GM18861 (cell line): Measurements from ENCODE around the gene SAMD4B.
"Not testable (repeated sequence)": the region's sequence is repeated elsewhere in the genome, so short reads cannot be mapped to it uniquely, and the experiment has no call there.

ENCODE experiments used
- ATAC-seq: cut with Tn5 transposase; IDR thresholded peaks from one replicate; pipeline ENCODE4 v1.9.1; 2021; ENCODE audit not compliant: unreplicated experiment

The SAMD4B gene

DNA sequence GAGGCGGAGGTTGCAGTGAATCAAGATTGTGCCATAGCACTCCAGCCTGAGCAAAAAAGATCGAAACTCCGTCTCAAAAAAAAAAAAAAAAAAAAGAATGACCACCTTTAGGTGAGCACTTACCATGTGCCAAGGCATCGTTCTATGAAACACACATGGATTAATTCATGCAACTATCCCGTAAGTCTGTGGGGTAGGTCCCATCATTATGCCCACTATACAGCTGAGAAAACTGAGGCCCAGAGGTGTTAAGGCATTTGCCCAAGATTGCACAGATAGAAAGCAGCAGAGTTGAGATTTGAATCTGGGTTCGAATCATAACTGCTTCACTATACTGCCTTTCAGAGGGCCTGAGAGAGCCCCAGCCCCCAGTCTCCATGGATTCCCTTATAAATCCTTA lies 8.7 kb upstream of the SAMD4B start:
- ATAC-seq = no peak

DNA sequence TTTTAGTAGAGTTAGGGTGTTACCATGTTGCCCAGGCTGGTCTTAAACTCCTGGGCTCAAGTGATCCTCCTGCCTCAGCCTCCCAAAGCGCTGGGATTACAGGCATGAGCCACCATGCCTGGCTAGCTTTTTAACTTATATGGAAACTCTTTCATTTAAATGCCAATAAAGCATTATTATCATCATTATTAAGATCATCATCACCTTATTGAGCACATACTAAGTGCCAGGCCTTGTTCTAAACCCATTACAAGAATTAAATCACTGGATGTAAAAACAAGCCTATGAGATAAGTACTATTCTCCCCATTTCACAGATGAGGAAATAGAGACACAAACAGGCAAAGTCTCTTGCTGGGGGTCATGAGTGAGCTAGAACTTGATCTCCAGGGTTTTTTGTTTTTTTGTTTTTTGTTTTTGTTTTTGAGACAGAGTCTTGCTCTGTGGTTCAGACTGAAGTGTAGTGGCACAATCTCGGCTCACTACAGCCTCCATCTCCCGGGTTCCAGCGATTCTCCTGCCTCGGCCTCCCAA lies 7.7 kb upstream of the SAMD4B start:
- no peak for ATAC-seq

DNA sequence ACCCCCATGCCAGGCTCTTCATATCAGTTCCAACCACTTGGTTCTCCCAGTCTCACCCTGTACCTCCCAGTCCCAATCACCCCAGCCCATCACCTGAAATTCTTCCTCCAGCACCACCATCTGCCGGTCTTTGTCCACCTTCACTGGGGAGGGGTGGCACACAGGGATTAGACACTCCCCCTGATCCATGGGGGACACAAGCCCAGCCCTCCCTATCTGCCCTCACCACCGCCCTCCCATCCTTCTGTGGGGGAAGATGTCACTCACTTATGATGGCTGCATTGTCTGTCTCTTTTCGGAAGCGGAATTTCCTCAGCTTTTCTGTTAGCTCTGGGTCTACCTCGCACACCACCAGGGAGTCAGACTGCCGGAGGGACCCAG lies 7.1 kb upstream of the SAMD4B start:
- no peak for ATAC-seq

DNA sequence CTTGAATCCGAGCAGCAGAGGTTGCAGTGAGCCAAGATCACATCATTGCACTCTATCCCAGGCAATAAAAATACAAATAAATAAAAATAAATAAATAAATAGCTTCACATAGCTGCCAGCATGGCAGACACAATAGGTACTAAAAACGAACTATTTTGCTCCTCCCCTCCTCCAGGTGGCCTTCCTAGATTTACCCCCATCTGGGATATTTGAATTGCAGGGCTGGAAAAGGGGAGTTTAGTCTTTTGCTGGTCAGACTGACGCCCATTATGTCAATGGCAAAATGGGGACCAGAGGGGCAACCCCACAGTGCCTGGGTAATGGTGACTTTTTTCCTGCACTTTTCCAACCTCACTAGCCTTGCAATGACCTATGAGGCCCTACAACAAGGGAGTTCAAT lies 5.7 kb upstream of the SAMD4B start:
- no peak for ATAC-seq

DNA sequence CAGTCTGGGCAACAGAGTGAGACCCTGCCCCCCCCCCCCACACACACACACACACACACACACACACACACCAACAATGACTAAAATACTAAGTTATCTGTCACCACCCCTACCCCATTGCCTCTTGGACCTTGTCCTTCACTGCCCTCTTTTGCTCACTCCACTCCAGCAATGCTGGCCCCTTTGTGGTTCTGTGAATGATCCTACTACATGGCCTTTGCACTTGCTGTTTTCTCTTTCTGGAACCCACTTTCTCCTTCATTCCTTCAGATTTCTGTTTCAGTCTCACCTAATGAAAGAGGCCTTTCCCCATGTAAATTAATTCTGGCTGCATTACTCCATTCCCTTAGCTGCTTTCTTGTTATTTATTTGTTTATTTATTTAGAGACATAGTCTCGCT lies 2.5 kb upstream of the SAMD4B start:
- no peak for ATAC-seq

DNA sequence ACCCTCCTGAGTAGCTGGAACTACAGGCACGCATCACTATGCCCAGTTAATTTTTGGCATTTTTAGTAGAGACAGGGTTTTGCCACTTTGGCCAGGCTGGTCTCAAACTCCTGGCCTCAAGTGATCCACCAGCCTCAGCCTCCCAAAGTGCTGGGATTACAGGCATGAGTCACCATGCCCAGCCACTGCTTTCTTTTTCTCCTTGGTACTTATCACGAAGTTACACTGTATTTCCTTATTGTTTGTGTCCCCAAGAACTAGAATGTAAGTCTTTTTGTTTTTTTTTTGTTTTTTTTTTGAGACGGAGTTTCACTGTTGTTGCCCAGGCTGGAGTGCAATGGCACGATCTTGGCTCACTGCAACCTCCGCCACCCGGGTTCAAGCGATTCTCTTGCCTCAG lies 2.1 kb upstream of the SAMD4B start:
- ATAC-seq = not testable (repeated sequence)

DNA sequence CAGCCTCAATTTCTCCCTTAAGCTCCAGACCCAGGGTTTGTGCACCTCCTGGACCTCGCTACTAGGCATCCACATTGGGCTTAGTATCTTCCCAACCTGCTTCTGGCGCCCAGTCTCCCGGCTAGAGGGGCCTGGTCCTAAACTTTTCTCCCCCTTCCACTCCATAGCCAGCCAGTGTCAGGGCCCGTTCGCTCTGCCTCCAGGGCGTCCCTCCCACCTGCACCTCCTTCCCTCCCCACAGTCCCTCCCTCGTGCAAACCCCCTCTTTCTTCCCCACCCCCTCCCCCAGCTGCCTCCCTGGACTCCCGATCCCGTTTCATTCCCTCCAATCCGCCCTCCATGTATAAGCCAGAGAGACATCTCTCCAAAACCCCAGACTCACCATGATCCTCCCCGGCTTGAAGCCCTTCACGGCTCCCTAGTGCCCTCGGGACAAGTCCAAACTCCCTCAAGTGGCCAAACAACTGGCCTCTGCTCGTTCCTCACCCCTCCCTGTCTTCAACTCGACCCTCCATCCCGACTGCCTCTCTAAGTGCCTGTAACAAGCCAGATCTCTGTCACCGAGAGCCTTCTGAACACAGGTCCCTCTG lies 997 bp upstream of the SAMD4B start:
- ATAC-seq = no peak

DNA sequence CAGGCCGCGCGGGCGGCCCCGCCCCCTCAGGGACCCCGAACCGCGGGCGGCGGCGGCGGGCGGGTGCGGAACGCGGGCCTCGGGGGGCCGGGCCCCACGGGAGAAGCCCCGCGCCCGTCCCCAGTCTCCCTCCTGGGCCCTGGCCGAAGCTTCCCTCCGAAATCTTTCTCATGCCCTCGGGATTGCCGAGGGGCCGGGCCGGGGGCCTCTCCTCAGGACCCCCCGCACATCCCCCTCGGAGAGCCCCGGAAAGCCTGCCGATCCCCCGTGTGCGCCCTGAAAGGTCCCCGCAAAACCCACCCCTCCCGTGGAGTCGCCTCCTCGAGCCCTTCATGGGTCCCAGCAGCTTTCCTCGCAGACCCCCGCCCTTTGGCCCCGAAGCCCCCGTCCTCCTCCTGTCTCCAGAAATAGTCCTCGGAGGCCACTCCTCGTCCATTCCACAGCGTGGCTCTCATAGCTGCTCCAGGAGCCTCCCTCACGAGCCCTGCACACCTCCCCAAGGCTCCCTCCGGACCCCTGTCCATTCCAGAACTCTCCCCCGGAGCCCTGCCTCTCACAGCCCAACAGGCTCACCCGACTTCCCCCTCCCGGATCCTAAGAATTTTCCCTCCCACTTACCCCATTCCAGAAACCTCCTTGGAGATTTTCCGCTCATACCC lies 555 bp downstream of the SAMD4B start:
- ATAC-seq = no peak

DNA sequence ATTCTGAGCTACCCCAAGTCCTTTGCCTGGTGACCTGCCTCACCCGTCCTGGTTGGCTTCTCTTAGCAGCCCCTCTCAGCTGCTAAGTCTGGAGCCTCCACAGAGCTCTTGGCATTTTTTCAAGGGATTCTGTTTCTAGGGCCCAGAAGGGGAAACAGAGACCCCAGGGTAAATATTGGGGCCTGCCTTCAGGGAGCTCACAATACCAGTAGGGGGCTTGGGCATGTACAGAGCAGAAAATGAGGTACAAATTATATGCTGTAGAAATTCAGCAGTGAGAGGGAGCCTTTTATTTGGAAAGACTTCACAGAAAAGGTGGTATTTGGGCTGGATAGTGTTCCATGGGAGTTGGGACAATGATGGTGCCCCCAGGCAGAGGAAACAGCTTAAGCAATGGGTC lies 3.7 kb downstream of the SAMD4B start:
- ATAC-seq = no peak

DNA sequence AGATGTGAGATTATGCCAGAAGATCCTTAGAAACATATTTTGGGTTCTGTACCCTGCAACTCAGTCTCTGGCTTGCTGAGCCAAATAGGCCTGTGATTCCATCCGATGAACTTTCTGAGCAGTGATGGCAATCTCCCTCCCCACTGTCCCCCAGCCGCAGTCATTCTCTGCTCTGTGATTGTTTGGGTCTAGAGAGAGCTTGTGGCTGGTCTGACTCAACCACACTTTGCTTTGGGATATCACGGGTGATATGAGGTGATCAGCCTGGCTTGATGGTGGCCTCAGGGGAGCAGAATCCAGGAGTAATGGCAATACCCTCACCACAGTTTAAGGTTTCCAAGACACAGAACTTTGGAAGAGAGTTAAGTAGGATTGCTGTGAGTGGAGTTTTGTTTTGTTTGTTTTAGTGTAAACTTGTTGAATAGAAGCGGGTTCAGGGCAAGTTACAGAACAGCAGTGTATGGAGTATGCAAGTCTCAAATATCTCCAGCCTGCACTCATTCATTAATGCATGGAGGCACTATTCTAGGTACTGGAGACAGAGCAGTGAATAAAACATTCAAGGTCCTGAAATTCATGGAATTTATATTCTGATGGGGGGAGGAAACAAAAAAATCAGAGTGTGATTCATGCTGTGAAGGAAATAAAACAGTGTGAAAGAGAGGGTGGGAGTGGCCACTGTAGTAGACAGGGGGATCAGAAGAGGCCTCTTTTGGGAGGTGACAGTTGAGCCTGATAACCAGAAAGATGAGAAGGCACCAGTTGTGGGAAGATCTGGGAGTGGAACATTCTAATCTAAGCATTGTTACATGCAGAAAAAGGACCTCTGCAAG lies 5.3 kb downstream of the SAMD4B start:
- ATAC-seq = no peak

DNA sequence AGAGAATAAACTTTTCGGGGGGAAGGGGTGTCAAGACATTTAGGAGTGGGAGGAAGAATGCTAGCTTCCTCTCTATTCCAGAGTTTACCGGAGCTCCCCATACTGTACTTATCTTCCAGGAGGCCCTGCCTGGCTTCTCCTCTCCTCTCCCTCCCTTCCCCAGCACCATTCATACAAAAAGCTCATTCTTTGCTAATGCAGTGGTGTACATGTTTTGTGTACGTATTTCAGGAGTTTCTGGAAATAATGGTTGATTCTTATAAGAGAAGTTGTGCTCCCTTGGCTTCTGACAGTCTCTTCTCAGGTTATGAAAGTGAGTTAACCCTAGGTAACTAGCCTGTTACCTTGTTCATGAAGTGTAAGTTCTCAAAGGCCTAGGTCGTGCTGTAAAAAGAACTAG lies 7.1 kb downstream of the SAMD4B start:
- ATAC-seq = no peak

DNA sequence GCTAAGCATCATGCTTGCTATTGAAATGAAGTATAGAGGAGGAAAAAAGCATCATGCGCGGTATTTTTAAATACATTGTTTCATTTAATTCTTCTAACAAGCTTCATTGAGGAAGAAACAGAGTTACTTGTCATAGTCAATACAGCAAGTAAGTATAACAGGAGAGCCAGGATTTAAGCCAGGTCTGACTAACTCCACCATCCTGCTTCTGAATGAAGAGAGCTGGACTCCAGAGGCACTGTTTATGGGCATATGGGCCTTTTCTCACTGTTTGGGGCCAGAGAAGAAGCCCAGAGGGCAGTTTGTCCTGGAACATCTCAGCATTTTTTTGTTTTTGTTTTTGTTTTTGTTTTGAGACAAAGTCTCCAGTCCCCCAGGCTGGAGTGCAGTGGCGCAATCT lies 7.9 kb downstream of the SAMD4B start:
- no peak for ATAC-seq

DNA sequence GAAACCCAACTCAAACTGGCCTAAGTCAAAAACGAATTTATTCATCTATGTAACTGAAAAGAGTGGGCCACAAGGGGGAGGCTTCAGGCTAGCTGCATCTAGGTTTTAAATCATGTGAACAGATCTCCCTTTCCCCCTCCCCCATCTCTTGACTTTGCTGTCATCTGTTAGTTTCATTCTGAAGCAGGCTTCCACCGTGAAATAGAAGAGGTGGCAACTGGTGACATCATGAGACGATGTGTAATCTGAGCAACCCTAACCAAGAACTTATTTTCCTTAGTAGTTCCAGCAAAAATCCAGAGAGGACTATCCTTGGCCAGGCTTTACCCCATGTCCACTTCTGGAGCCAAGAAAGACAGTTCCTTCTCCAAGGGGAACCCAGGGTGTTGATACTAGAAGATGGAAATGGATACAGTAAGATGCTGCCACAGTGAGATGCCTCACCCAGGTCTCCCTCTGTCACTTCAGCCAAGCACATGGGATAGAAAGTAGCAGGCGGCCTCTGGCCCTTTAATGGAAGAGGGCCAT lies 9.4 kb downstream of the SAMD4B start:
- ATAC-seq = peak; percentile 62

DNA sequence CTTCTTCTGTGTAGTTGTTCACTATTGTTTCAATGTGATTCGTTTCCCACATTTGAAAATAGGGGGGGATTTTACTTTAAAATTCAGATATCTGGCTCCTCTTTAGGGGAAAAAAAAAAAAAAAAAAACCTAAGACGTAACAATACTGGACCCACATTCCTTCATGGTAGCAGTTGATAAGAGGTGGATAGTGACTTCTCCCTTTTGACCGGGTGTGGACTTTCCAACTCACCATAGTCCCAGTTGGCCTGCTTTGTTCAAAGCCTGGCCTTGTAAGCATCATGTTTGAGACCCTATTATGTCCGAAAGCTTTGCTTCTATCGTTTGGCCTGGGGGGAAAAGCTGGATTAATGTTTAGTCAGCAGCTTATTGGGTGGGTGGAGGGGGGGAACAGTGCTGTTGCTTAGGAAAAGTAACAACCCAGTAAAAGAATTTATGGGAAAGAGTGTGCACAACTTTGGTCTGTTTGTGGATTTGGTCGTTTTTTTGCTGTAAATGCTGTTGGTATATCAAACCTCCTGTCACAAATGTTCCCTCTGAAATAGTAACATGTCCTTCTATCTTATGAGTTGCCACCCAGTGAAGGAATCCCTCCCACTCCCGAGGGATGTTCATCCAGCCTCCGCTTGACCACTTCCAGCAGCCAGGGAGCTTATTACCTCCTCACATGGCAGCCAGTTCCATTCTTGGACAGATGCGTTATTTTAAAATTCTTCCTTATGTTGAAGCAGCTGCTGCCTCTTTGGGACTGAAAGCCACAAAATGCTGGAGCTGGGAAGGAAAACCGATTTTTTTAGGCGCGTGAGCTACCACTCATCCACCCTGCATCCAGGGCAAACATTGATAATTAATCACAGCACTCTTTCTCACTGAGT lies 10.4 kb downstream of the SAMD4B start:
- ATAC-seq = no peak

DNA sequence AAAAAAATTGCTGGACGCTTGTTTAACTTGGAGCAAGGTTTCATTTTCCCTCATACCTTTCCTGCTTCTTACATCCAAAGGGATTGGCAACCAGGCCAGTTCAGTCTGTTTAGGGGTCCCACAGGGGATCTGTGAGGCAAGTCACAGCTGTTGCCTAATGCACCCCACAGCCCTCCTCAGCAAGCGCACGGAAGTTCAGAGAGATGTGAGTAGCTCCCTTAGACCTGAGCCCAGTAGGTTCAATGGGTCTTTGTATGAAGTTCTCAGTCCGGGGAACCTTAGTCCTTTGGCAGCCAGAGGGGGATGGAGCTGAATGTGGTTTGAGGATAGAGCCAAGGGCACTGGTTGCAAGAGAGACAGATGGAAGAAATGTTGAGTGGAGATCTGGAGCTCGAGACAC lies 13.0 kb downstream of the SAMD4B start:
- no peak for ATAC-seq

DNA sequence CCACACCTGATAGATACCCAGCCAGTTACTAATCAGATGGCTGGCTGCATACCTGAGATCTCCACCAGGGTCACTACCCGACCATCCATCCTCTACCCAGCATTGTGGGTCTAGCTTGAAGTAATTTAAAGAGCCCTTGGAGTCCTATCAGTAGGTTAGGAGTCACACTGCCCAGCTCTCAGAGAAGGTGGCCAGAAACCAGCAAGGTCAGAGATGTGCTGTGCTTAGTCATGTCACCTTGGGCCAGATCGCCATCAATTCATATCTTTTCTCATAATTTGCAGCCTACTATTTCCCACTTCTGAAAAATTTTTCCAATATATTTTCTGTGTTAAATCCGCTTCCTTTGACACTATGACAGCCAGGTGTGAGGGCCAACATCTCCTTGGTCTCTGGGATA lies 13.9 kb downstream of the SAMD4B start:
- ATAC-seq = no peak

DNA sequence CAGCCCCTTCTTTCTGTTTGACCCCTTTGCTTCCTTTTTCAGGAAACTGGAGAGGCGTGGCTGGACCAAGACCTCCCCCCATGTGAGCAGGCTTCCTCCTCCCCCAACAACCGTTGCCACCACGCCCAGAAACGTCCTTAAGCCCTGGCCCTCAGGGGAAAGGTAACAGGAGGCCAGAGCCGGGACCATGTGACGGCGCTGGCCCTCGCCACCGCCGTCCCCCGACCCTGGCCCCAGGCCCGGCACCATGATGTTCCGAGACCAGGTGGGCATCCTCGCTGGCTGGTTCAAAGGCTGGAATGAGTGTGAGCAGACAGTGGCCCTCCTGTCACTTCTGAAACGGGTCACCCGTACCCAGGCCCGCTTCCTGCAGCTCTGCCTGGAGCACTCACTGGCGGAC lies 14.4 kb downstream of the SAMD4B start:
- ATAC-seq = no peak

DNA sequence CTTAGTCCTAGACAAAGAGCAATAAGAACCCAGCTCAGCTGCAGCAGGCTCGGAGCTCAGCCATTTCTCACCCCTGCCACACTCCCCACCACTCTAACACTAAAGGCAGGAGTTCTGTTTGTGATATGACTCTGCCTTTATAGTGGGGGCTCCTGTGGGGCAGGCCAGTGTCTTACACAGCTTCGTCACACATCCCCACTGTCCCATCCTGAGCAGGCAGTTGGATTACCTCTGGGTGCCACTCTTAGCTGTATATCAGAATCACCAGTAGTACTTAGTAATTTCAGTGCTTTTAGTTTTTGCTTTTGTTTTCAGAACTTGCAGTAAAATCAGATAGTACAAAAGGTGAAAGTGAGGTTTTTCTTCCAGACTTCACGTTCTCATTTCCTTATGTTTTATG lies 16.8 kb downstream of the SAMD4B start:
- ATAC-seq = no peak

DNA sequence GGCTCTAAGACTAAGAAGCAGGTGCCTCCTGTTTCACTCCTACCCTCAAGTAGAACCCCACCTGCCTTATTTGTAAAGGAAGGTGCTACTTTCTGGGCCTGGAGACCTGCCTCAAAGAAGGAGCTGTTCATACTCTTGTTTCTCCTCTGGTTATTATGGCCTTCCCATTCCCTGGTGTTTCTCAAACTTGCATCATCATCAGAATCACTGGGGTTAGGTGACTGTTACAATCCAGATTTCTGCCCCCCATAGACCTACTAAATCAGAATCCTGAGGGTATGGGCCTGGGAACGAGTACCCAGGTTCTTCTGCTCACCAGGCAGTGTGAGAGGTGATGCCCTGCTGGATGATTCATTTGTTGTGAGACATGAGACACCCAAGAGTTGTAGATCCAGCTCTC lies 18.4 kb downstream of the SAMD4B start:
- no peak for ATAC-seq

DNA sequence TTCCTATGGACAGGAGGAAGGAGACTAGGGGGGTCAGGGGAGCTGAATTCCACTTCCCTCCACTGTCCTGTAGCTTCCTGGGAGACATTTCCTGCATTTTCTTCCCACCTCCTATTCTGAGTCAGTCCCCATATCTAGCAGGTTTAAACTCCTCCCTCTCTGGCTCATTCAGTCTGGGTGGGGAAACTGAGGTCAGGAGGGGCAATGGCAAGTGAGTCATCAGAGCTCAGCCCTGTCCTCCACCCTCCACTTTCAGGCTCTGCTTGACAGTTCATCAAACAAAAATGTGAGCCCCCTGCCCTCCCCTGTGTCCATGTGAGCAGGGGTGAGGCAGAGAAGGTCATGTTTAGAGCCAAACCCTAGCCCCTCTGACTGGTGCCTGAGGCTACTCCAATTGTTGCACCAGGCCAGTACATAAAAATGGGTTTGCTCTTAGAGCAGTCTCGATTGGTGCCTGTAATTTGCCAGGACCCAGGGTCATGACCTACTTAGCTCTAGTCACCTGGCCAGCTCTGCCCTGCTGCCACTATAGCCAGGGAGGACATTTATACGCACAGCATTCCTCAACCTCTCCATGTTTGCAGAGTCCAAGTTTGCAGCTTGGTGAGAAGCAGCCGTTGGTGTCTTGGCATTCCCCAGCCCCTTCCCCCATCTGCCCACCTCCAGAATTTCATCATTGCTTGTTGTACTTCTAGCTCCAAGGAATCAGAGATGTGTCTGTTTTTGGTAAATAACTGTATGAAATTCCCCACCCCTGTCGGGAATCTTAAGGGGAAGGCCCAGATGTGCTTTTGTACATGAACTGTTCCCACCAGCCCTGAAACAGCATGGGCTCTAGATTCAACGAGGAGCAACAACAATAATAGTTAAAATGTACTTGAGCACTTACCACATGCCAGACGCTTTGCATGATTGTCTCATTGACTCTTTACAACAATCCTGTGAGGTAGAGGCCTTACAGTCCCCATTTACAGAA lies 20.7 kb downstream of the SAMD4B start:
- no peak for ATAC-seq
